Adrenal gland (tissue), 5 donors: ENCODE measurements around the gene JAZF1.

Experiments
- CTCF ChIP-seq, 6 experiments: fragments of 450-650 bp in 4 of 6; fragments of 200-600 bp in 2 of 6; sonication (generic) in 1 of 6; IDR thresholded peaks; 1 replicate in 5 of 6; 2 replicates in 1 of 6; pipeline versions ENCODE4 v1.5.1 to v1.8.0; 2016 to 2021; ENCODE audit warnings: antibody characterized with exemption in 6 of 6, mild to moderate bottlenecking in 2 of 6, moderate library complexity in 1 of 6
- POLR2A ChIP-seq, 2 donors: fragments of 450-650 bp; IDR thresholded peaks; one replicate each; pipeline ENCODE4 v1.6.1; 2017; ENCODE audit warnings: antibody characterized with exemption in 2 of 2, mild to moderate bottlenecking in 2 of 2, moderate library complexity in 1 of 2
- donor health status: DM: no; HTN: no; CAD: no.

DNA sequence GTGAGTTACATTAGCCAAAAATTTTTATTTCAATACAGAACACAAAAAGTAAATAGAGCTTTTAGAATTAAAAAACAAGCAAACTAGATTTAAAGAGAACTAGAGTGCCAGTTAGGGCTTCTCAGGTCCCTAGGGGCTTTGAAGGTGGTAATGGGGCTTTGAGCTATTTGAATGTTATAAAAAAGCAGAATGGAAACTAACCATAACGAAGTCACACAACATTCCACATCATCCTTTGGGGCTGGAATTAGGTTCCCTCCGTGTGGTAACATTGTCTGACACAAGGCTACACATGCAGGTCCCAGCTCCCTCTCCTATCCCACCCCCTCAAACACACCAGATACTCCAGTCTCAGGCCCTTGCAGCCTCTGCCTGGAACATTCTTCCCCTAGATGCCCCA is 15.3 kb downstream of the JAZF1 start:
- TF ChIP-seq POLR2A (IDR thresholded peaks at IDR 0.05) (no peak), CTCF (IDR thresholded peaks at IDR 0.05) (no peak)
